GM21515 (cell line): ENCODE data around the gene FBXO41.

Experiments used
- ATAC-seq: cut with Tn5 transposase; IDR thresholded peaks from one replicate; pipeline ENCODE4 v1.9.1; 2021; ENCODE audit not compliant: unreplicated experiment

The FBXO41 gene

GRCh38 chr2:73290049-73290839 lies 6.0 kb upstream of the FBXO41 start:
- no peak for ATAC-seq

- ATAC-seq = no peak
Measured at GRCh38 chr2:73289304-73289703, 5.0 kb upstream of the FBXO41 start.

- no peak for ATAC-seq
Measured at GRCh38 chr2:73286134-73286655, 1.9 kb upstream of the FBXO41 start.

- peak; percentile 53 for ATAC-seq
Measured at GRCh38 chr2:73285159-73285739, 971 bp upstream of the FBXO41 start.

- peak; percentile 23 for ATAC-seq
Measured at GRCh38 chr2:73283545-73284295, 558 bp downstream of the FBXO41 start.

- ATAC-seq = no peak
Measured at GRCh38 chr2:73282924-73283544, 1.2 kb downstream of the FBXO41 start.

GRCh38 chr2:73281244-73281643 lies 3.0 kb downstream of the FBXO41 start:
- no peak for ATAC-seq

- ATAC-seq = no peak
Measured at GRCh38 chr2:73279852-73280251, 4.4 kb downstream of the FBXO41 start.

GRCh38 chr2:73272270-73272669 lies 12.0 kb downstream of the FBXO41 start:
- ATAC-seq = no peak

- no peak for ATAC-seq
Measured at GRCh38 chr2:73269686-73270465, 14.4 kb downstream of the FBXO41 start.

- peak; percentile 84 for ATAC-seq
Measured at GRCh38 chr2:73268830-73269685, 15.2 kb downstream of the FBXO41 start.

- no peak for ATAC-seq
Measured at GRCh38 chr2:73268366-73268829, 15.9 kb downstream of the FBXO41 start.

GRCh38 chr2:73267008-73267407 lies 17.3 kb downstream of the FBXO41 start:
- ATAC-seq = no peak

- ATAC-seq = no peak
Measured at GRCh38 chr2:73266061-73266901, 18.0 kb downstream of the FBXO41 start.

GRCh38 chr2:73265298-73266060 lies 18.8 kb downstream of the FBXO41 start:
- ATAC-seq = no peak

GRCh38 chr2:73264783-73265182 lies 19.5 kb downstream of the FBXO41 start:
- no peak for ATAC-seq

GRCh38 chr2:73264332-73264606 lies 20.0 kb downstream of the FBXO41 start:
- ATAC-seq = no peak
